Stimulated activated CD4-positive, alpha-beta T cell treated with anti-CD3 and anti-CD28 coated beads, Interleukin-15, amount 100 ng/mL, for 1 hour (primary cell): Measurements from ENCODE around the gene CYP2B6.
"Not testable (repeated sequence)": the region's sequence is repeated elsewhere in the genome, so short reads cannot be mapped to it uniquely, and the experiment has no call there.

Experiments used
- DNase-seq, 2 donors: peaks; one replicate each; pipeline ENCODE4 v3.0.0-alpha.2; 2020; ENCODE audit warnings: low read depth in 1 of 2, low spot score in 1 of 2

Gene CYP2B6

GRCh38 chr19:40990972-40991381 is at the start of gene CYP2B6:
Gene CYP2B6, plus strand, starts transcription at chr19:40991282. Its CDS starts 24 bp downstream, at chr19:40991306.
- DNase-seq, result no peak

GRCh38 chr19:40941481-40942219 is 49.4 kb upstream of the CYP2B6 start:
- no peak for DNase-seq

GRCh38 chr19:40945645-40946044 is 45.4 kb upstream of the CYP2B6 start:
- no peak for DNase-seq

- DNase-seq, result no peak
These were observed 44.0 kb upstream of the CYP2B6 start for GRCh38 chr19:40947114-40947513.

DNA sequence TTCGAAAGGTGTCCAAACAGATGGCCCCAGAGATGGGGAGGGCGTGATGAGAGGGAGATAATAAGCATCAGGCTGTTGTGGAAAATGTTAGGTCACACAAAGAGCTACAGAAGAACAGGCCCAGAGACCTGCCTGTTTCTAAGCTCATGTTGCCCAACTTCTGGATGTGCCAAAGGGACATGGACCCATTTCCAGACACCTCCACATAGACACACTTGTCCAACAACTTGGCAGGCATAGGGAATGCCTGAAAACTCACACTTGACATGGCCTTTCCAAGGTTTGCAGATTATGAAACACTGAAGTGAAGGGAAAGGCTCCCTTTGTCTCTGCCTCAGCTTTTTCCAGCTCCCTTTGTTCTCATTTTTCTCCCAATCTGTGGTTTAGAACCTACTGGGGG is 43.5 kb upstream of the CYP2B6 start:
- no peak for DNase-seq

DNA sequence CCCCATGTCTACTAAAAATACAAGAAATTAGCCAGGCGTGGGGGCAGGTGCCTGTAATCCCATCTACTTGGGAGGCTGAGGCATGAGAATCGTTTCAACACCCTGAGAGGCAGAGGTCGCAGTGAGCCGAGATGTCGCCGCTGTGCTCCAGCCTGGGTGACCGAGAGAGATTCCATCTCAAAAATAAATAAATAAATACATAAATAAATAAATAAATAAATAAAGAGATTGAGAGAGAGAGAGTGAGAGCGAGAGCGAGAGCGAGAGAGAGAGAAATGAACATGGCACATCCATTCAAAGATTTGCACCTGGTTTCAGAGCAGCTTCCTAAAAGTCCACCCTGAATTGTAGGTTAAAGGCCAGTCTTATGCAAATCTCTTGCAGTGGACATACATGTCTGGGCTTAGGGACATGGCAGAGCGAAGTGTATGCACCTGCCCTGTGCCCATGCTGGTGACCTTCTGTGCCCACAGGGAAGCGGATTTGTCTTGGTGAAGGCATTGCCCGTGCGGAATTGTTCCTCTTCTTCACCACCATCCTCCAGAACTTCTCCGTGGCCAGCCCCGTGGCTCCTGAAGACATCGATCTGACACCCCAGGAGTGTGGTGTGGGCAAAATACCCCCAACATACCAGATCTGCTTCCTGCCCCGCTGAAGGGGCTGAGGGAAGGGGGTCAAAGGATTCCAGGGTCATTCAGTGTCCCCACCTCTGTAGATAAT is 42.3 kb upstream of the CYP2B6 start:
- DNase-seq, result no peak

- no peak for DNase-seq
These were observed 36.5 kb upstream of the CYP2B6 start for GRCh38 chr19:40954573-40954972.

DNA sequence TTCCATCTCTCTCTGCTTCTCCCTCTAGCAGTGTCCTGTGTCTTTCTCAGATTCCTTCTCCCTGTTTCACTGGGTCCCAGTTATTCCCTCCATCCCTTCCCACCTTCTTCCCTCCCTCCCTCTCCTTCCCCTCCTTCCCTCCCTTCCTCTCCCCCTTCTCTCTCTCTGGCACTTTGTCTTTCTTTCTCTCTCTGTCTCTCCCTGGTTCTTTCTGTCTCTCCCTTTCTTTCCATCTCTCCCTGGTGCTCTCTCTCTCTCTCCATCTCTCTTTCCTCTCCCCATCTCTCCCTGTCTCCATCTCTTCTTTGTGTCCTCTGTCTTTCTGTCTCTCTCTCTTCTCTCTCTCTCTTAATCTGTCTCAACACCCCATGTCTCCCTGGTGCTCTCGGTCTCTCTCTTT is 31.7 kb upstream of the CYP2B6 start:
- no peak for DNase-seq

- DNase-seq, result no peak
These were observed 30.9 kb upstream of the CYP2B6 start for GRCh38 chr19:40960062-40960685.

DNA sequence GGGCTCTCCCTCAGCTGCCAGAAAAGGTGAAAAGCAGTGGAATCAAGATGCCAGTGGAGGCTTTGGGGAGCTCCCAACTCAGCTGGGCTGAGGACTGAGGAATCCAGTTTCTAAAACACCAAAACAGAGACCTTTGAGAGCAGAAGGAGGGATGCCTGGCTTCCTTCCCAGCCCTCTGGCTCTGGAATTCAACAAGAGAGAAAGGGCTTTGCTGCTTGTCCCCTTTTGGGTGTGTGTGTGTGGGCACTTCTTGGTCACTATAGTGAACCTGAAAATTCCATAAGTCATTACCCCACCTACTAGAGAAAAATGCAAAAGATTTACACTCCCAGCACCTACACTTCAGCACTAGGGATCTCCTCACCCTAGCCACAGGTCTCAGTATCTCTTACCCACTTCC is 30.3 kb upstream of the CYP2B6 start:
- no peak for DNase-seq

DNA sequence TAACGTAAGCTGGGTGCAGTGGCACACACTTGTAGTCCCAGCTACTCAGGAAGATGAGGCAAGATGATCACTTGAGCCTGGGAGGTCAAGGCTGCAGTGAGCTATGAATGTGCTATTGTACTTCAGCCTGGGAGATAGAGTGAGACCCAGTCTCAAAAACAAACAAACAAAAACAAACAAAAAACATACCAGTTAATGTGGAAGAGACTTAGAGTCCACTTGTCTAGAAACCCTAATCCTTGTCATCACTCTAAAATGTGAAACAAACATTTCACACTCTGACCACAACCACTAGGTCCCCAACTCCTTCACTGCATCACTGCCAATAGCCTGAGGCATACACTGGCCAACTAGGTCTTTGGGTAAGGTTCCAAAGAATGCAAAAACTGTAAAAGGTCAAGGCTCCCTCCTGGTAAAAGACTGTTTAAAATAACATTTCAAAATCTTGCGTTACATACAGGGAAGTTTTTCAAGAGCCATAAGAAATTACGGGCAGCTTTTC is 28.6 kb upstream of the CYP2B6 start:
- no peak for DNase-seq

DNA sequence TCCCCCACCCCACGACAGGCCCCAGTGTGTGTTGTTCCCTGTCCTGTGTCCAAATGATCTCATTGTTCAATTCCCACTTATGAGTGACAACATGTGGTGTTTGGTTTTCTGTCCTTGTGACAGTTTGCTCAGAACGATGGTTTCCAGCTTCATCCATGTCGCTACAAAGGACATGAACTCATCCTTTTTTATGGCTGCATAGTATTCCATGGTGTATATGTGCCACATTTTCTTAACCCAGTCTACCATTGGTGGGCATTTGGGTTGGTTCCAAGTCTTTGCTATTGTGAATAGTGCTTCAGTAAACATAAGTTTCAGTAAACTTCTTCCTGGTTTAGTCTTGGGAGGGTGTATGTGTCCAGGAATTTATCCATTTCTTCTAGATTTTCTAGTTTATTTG is 26.7 kb upstream of the CYP2B6 start:
- not testable (repeated sequence) for DNase-seq

DNA sequence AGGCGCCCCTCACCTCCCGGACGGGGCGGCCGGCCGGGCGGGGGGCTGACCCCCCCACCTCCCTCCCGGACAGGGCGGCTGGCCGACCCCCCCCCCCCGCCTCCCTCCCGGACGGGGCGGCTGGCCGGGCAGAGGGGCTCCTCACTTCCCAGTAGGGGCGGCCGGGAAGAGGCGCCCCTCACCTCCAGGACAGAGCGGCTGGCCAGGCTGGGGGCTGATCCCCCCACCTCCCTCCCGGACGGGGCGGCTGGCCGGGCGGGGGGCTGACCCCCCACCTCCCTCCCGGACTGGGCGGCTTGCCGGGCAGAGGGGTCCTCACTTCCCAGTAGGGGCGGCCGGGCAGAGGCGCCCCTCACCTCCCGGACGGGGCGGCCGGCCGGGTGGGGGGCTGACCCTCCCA is 25.7 kb upstream of the CYP2B6 start:
- not testable (repeated sequence) for DNase-seq

DNA sequence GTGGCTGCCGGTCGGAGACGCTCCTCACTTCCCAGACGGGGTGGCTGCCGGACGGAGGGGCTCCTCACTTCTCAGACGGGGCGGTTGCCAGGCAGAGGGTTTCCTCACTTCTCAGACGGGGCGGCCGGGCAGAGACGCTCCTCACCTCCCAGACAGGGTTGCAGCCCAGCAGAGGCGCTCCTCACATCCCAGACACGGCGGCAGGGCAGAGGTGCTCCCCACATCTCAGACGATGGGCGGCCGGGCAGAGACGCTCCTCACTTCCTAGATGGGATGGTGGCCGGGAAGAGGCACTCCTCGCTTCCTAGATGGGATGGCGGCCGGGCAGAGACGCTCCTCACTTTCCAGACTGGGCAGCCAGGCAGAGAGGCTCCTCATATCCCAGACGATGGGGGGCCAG is 24.5 kb upstream of the CYP2B6 start:
- not testable (repeated sequence) for DNase-seq

DNA sequence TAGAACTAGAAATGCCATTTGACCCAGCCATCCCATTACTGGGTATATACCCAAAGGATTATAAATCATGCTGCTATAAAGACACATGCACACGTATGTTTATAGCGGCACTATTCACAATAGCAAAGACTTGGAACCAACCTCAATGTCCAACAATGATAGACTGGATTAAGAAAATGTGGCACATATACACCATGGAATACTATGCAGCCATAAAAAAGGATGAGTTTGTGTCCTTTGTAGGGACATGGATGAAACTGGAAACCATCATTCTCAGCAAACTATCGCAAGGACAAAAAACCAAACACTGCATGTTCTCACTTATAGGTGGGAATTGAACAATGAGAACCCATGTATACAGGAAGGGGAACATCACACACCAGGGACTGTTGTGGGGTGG is 23.0 kb upstream of the CYP2B6 start:
- not testable (repeated sequence) for DNase-seq

DNA sequence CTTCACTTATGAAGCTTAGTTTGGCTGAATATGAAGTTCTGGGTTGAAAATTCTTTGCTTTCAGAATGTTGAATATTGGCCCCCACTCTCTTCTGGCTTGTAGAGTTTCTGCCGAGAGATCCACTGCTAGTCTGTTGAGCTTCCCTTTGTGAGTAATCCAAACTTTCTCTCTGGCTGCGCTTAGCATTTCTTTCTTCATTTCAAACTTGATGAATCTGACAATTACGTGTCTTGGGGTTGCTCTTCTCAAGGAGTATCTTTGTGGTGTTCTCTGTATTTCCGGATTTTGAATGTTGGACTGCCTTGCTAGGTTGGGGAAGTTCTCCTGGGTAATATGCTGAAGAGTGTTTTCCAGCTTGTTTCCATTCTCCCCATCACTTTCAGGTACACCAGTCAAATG is 21.4 kb upstream of the CYP2B6 start:
- DNase-seq, result not testable (repeated sequence)

- not testable (repeated sequence) for DNase-seq
These were observed 20.4 kb upstream of the CYP2B6 start for GRCh38 chr19:40970396-40971345.

DNA sequence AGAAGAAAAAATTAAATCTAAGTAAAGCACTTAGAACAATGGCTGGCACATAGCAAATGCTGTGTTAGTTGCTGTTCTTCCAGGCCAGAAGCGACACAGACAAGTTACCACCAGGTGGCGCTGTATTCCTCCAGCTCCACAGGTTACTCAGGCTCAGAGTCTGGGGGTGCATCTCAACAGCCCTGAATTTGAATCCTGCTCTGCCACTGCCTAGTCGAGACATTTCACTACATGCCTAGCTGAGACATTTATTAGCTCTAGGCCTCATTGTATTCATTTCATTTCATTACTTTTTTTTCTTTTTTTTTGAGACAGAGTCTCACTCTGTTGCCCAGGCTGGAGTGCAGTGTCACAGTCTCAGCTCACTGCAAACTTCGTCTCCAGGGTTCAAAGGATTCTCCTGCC is 16.4 kb upstream of the CYP2B6 start:
- peak; percentile 50 to 53 for DNase-seq

- DNase-seq, result no peak
These were observed 14.9 kb upstream of the CYP2B6 start for GRCh38 chr19:40976134-40976533.

DNA sequence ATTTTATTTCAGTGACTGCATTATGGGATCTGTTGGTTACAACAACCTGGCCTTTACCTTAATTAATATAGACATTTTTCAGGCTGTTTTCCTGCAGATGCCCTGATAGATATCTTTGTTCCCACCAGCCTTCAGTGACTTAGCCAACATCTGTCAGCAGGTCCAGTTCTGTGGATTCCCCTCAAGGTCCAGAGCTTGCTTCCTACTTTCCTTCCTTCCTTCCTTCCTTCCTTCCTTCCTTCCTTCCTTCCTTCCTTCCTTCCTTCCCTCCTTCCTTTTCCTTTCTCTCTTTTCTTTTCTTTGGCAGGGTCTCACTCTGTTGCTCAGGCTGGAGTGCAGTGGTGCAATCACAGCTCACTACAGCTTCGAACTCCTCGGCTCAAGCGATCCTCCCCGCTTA is 14.4 kb upstream of the CYP2B6 start:
- DNase-seq, result no peak

DNA sequence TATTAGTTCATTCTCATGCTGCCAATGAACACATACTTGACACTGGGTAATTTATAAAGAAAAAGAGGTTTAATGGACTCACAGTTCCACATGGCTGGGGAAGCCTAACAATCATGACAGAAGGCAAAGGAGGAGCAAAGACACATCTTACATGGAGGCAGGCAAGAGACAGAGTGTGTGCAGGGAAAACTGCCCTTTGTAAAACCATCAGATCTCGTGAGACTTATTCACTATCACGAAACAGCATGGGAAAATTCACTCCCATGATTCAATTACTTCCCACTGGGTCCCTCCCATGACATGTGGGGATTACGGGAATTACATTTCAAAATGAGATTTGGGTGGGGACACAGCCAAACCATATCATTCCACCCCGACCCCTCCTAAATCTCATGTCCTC is 11.3 kb upstream of the CYP2B6 start:
- DNase-seq, result not testable (repeated sequence)
